Measurements from ENCODE around the gene KLHL3. TPM values are rescaled to one million over a fixed set of nuclear protein-coding genes. Genes with fewer than 3 reads are reported as not detected.

The KLHL3 gene
- total RNA-seq, 1 experiment from 2014 or later, result 2.9 TPM

DNA sequence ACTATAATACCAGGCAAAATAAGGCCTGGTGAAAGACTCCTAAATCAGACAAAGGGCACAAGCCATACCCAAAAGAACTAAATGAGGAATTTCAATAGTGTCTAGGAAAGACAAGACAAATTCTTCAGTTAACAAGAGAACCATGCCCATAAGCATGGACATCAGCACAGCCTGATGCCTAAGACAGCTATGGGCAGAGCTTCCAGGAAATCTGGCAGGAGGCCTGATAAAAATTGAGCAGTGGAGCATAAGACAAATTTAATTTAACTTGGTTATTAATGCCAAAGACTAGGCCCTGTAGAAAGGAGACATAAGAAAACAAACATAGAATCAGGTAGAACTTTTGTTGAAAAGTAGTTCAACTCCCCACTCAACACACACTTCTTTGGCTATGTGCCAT, 17.3 kb downstream of the KLHL3 start:
- ChIA-PET CTCF (no interaction called here), POLR2A (ENCODE audit: unreplicated experiment) (interaction anchor here (0.6 kb wide), 1 partner anchor 13 kb away, joined by 5 read pairs; no protein-coding TSS in a partner anchor)
- BruUV-seq (replicated peaks), result no TSS peak
- Histone ChIP-seq H2AFZ (ENCODE audit: low read length) (no peak overlapping the region), H3F3A (ENCODE audit: low read length, unreplicated experiment) (no peaks in the 10 kb centered on the region), H4K20me1 (ENCODE audit: low read length) (no peaks in the 10 kb centered on the region), H3K79me2 (ENCODE audit: low read length) (no peaks in the 10 kb centered on the region), H3K36me3 (ENCODE audit: low read depth, low read length) (no peaks in the 10 kb centered on the region), H3K9ac (ENCODE audit: low read length) (no peak overlapping the region), H3K9me2 (replicated peaks; ENCODE audit: low read length) (no peaks in the 10 kb centered on the region), H3K27me3 (ENCODE audit: low read length) (no peaks in the 10 kb centered on the region), H3K4me1 (ENCODE audit: insufficient read depth, low read length) (no peaks in the 10 kb centered on the region), H3K4me3 (ENCODE audit: low read length) (no peak overlapping the region), H3K9me3 (ENCODE audit: low read length) (no peaks in the 10 kb centered on the region), H3K27ac (ENCODE audit: low read length) (no peak overlapping the region), H3K4me2 (ENCODE audit: low read length) (no peak overlapping the region)
- DNase-seq (no peak), ATAC-seq (no peak)
- intact Hi-C loops (cut with micrococcal nuclease), result no loop called here
- no peak for TF ChIP-seq EZH2 (IDR thresholded peaks at IDR 0.05; ENCODE audit: low read length, unreplicated experiment)
- TF ChIP-seq, protein P1, sequence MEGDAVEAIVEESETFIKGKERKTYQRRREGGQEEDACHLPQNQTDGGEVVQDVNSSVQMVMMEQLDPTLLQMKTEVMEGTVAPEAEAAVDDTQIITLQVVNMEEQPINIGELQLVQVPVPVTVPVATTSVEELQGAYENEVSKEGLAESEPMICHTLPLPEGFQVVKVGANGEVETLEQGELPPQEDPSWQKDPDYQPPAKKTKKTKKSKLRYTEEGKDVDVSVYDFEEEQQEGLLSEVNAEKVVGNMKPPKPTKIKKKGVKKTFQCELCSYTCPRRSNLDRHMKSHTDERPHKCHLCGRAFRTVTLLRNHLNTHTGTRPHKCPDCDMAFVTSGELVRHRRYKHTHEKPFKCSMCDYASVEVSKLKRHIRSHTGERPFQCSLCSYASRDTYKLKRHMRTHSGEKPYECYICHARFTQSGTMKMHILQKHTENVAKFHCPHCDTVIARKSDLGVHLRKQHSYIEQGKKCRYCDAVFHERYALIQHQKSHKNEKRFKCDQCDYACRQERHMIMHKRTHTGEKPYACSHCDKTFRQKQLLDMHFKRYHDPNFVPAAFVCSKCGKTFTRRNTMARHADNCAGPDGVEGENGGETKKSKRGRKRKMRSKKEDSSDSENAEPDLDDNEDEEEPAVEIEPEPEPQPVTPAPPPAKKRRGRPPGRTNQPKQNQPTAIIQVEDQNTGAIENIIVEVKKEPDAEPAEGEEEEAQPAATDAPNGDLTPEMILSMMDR (conservative IDR thresholded peaks at IDR 0.05; ENCODE audit: low read depth, low read length), result no peak
- no peak for TF ChIP-seq EZH2phosphoT487 (IDR thresholded peaks at IDR 0.05; ENCODE audit: borderline replicate concordance, low read length)

DNA sequence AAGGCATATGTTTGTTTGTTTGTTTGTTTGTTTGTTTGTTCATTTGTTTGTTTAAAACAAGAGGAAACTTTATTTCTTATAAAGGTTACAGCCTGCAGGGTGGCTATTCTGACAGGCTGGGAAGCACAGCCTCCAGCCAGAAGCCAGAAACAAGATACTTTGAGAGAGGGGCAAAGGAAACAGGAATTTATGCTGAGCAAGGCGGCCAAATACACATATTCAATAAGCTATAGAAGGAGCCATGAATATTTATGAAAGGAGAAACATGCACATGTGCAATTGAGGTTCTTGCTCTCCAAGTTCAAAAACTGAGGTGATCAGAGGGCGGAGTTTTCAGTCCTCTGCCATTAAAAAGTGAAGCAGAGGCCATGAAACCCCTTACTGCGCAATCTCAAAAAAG, 19.6 kb downstream of the KLHL3 start:
- Histone ChIP-seq H3K4me2 (ENCODE audit: low read length) (no peak overlapping the region), H3K79me2 (ENCODE audit: low read length) (no peaks in the 10 kb centered on the region), H4K20me1 (ENCODE audit: low read length) (no peaks in the 10 kb centered on the region), H3K9ac (ENCODE audit: low read length) (no peak overlapping the region), H3K36me3 (ENCODE audit: low read depth, low read length) (no peaks in the 10 kb centered on the region), H3K4me3 (ENCODE audit: low read length) (no peak overlapping the region), H3K27me3 (ENCODE audit: low read length) (no peaks in the 10 kb centered on the region), H3K9me3 (ENCODE audit: low read length) (no peaks in the 10 kb centered on the region), H3K27ac (ENCODE audit: low read length) (no peak overlapping the region), H3K9me2 (replicated peaks; ENCODE audit: low read length) (no peaks in the 10 kb centered on the region), H2AFZ (ENCODE audit: low read length) (no peak overlapping the region), H3K4me1 (ENCODE audit: insufficient read depth, low read length) (no peaks in the 10 kb centered on the region), H3F3A (ENCODE audit: low read length, unreplicated experiment) (no peaks in the 10 kb centered on the region)
- DNase-seq, result no peak
- no TSS peak for BruUV-seq (replicated peaks)
- TF ChIP-seq EZH2phosphoT487 (IDR thresholded peaks at IDR 0.05; ENCODE audit: borderline replicate concordance, low read length) (no peak), EZH2 (IDR thresholded peaks at IDR 0.05; ENCODE audit: low read length, unreplicated experiment) (no peak)
- TF ChIP-seq, protein P1 (conservative IDR thresholded peaks at IDR 0.05; ENCODE audit: low read depth, low read length), result no peak
- POLR2A ChIA-PET (ENCODE audit: unreplicated experiment), result no interaction called here
- ATAC-seq, result no peak
- CTCF ChIA-PET, result no interaction called here
- intact Hi-C loops (cut with micrococcal nuclease), result no loop called here

DNA sequence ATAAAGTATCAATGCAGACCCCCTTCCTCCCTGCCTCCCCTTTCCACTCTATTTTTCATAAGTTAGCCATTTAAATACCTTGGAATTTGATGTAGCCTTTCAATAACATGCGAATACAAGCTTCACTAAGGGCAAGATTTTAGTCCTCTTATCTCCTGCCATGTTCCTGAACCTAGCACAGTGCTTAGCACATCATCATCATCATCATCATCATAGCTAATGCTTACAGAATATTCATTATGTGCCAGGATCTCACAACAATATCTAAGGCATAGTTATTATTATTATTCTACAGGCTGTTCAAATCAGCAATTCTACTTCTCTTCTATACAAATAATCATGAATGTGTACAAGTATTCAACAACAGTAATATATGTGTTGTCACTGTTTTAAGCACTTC, 20.4 kb downstream of the KLHL3 start:
- intact Hi-C loops (cut with micrococcal nuclease), result no loop called here
- Histone ChIP-seq H3K27me3 (ENCODE audit: low read length) (no peaks in the 10 kb centered on the region), H2AFZ (ENCODE audit: low read length) (no peak overlapping the region), H3K9me2 (replicated peaks; ENCODE audit: low read length) (no peaks in the 10 kb centered on the region), H3K27ac (ENCODE audit: low read length) (no peak overlapping the region), H3F3A (ENCODE audit: low read length, unreplicated experiment) (no peaks in the 10 kb centered on the region), H3K4me2 (ENCODE audit: low read length) (no peak overlapping the region), H3K36me3 (ENCODE audit: low read depth, low read length) (no peaks in the 10 kb centered on the region), H3K9me3 (ENCODE audit: low read length) (no peaks in the 10 kb centered on the region), H3K4me1 (ENCODE audit: insufficient read depth, low read length) (no peaks in the 10 kb centered on the region), H4K20me1 (ENCODE audit: low read length) (no peaks in the 10 kb centered on the region), H3K4me3 (ENCODE audit: low read length) (no peak overlapping the region), H3K9ac (ENCODE audit: low read length) (no peak overlapping the region), H3K79me2 (ENCODE audit: low read length) (no peaks in the 10 kb centered on the region)
- BruUV-seq (replicated peaks), result no TSS peak
- ChIA-PET CTCF (no interaction called here), POLR2A (ENCODE audit: unreplicated experiment) (no interaction called here)
- DNase-seq, result no peak
- no peak for ATAC-seq
- TF ChIP-seq, protein P1 (conservative IDR thresholded peaks at IDR 0.05; ENCODE audit: low read depth, low read length), result no peak
- TF ChIP-seq EZH2 (IDR thresholded peaks at IDR 0.05; ENCODE audit: low read length, unreplicated experiment) (no peak), EZH2phosphoT487 (IDR thresholded peaks at IDR 0.05; ENCODE audit: borderline replicate concordance, low read length) (no peak)

Measured in PC-3 (cell line).